A549 treated with ZK216348 at 1 μM for 4 hours (cell line): ENCODE measurements around the gene SOST. TPM values are rescaled to one million over a fixed set of nuclear protein-coding genes. Genes with fewer than 3 reads are reported as not detected.

Experiments used
- total RNA-seq: library from RNA; stranded (reverse); fragments of 200-300 nt; extraction: Qiagen RNA extraction; gene quantifications from 5 replicates; pipeline ENCODE4 v1.2.3, GENCODE V29; 2022; ENCODE audit warnings: low read depth

Gene SOST
- total RNA-seq: not detected in 5 replicates

DNA sequence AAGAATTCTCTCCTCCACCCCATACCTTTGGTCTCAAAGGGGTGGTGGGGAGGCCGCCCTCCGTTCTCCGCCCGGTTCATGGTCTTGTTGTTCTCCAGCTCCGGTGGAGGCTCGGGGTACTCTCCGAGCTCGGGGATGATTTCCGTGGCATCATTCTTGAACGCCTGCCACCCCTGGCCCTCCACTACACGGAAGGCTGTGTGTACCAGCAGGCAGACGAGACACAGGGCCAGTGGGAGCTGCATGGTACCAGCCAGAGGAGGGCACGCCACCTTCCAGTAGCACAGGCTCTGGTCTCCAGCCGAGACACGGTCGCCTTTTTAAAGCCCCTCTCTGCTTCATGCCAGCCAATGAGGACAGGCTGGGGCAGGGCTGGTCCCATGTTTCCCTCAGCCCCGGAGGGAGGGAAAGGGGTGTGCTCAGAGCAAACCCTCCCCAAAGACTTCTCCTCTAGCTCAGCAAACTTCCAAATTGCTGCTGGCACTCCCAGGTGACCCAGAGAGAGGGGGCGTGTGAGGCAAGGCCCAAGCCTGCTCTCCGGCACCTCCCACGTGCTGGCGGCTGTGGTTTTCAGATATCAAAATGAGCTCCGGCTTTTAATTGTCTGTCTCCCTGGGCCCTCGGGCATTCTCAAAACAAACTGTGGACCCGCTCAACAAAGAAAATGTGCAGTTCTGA, at the start of gene SOST:
Gene SOST, minus strand, starts transcription at position 295 of the 678 bp plus-strand sequence. Its CDS starts 50 bp downstream, at position 245.

DNA sequence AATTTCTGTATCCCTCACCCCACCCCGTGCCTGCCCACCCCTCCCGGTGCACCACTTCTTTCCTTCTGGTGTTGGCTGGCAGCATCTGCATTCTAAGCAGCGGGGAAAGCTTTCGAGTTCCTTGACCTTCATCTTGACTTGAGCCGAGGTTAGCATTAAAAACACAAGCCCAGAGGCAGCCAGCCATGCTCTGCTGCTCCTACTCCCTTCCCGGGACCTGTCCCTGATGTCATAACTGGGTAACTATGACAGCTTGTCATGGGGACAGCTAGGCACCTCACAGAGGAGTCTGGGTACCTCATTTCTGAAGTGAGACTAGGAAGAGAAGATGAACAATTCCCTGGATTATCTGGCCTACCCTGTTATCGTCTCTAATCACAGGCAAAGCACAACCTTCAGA, 21.5 kb upstream of the SOST start, which contains the start of gene CFAP97D1:
Gene CFAP97D1, plus strand, starts transcription at position 301 of the 400 bp plus-strand sequence. Its CDS starts 28 bp downstream, at position 329.

DNA sequence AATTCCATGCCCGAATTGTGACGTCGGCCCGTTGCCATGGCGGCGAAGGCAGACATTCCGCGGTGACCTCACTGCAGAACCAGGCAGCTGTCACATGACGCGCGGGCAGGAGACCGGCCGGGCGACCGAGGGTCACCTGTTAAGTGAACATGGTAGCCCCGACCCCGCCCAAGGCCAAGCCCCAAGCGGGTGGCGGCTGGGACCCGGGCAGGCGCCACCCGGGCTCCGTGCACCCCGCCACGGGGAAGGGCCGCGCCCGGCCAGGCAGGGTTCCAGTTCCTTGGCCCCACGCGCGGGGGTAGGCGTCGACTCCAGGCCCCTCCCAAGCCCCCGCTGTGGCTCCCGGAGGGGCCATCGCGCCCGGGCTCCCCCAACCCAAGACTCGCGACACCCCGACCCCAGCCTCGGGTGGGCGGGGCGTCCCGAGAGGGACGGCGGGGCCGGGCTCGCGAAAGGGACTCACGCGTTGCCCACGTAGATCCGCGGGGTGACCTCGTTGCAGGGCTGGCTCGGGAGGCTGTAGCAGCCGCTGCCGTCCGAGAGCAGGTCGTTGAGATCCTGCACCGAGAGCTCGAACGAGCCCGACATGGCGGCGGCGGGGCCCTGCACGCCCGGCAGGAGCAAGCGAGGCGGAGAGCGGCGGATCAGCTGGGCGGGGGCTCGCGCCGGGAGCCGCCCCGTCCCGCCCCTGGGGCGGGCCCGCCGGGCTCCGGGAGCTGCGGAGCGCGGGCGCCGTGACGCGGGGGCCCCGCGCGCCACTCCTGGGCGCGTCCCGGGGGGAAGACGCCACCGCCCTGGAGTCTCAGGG, 19.9 kb upstream of the SOST start, which contains the start of gene DUSP3:
Gene DUSP3, minus strand, starts transcription at position 641 of the 808 bp plus-strand sequence. Its CDS starts 53 bp downstream, at position 588.

Other genes starting within 250 kb of the SOST start
- gene ETV4, start 212.5 kb downstream of the SOST start, total RNA-seq: 44.1 to 52.6 TPM (median 50.8 TPM) in 5 replicates
- gene MEOX1, start 96.9 kb downstream of the SOST start, total RNA-seq: not detected in 5 replicates
- 57.5 to 67.7 TPM (median 63.4 TPM) in 5 replicates for gene DUSP3, start 20.2 kb upstream of the SOST start, total RNA-seq
- gene CFAP97D1, start 21.6 kb upstream of the SOST start, total RNA-seq: not detected in 5 replicates
- 11.5 to 19.4 TPM (median 16.2 TPM) in 5 replicates for gene MPP3, start 74.4 kb upstream of the SOST start, total RNA-seq
- gene CD300LG, start 88.4 kb upstream of the SOST start, total RNA-seq: not detected in 5 replicates
- 0.99 to 2.4 TPM (median 2.0 TPM) in 5 replicates for gene MPP2, start 148.7 kb upstream of the SOST start, total RNA-seq
- gene PPY, start 183.7 kb upstream of the SOST start, total RNA-seq: not detected in 5 replicates
- not detected in 5 replicates for gene PYY, start 195.1 kb upstream of the SOST start, total RNA-seq
- 0.76 to 2.5 TPM (median 1.1 TPM) in 5 replicates for gene NAGS, start 245.8 kb upstream of the SOST start, total RNA-seq